NT2/D1 (cell line): Measurements from ENCODE around the gene CLTC.

Experiments used
- YY1 ChIP-seq: IDR thresholded peaks from 2 replicates; pipeline ENCODE4 v1.6.1; 2011; ENCODE audit not compliant: insufficient read length, insufficient read depth
- ZNF274 ChIP-seq: IDR thresholded peaks from 2 replicates; pipeline ENCODE4 v1.6.1; 2011; ENCODE audit warnings: mild to moderate bottlenecking, low read depth, low read length

- no peak for TF ChIP-seq ZNF274
- no peak for TF ChIP-seq YY1
Observed at GRCh38 chr17:59669944-59670343, 50.2 kb downstream of the CLTC start.
